ENCODE measurements around the gene ARSA. TPM values are rescaled to one million over a fixed set of nuclear protein-coding genes. Genes with fewer than 3 reads are reported as not detected.

Gene ARSA
- total RNA-seq, 4 donors from 2014 or later = 8.8 to 17.8 (median 10.2) TPM

DNA sequence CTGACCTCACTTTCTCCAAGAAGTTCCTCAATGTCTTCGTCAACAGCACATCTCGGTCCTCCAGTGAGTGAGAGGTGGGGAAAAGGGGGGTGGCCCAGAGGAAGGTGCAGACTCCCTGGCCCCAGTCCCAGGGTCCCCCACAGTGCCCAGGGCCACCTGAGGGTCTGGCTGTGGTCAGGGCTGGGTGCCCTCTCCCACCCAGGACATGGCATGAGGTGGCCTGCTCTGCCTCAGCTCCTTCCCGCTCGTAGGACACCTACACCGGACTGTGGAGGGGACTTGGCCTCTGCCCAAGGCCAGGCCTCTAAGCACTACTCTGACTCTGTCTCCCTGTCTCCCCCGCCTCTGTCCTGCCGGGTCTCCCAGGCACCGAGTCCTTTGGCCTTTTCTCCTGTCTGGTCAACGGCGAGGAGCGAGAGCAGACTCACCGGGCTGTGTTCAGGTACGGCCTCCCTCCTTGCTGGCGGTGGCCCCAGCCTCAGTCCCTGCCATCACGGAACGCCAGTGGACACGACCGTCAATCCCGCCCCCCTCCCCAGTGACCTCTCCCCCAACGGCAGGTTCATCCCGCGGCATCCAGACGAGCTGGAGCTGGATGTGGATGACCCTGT is 22.8 kb downstream of the ARSA start:
- Histone ChIP-seq H3K4me3 (no peak overlapping the region), H3K36me3 (no peaks in the 10 kb centered on the region), H3K27ac (no peak overlapping the region), H3K4me1 (no peaks in the 10 kb centered on the region), H3K9me3 (no peaks in the 10 kb centered on the region), H3K27me3 (peaks cover 21 to 54% (median 31%) of the 10 kb centered on the region in 3 donors)
- intact Hi-C loops (cut with DNase I; ENCODE audit: low total_unique reads) = no loop called here
- TF ChIP-seq POLR2A (IDR thresholded peaks at IDR 0.05) (no peak), CTCF (IDR thresholded peaks at IDR 0.05 in 4 of 5, conservative IDR thresholded peaks at IDR 0.05 in 1 of 5) (no peak)
- no peak for ATAC-seq
- peak in 1 of 2 donors; percentile 5 for DNase-seq
- in situ Hi-C loops (cut with MboI; ENCODE audit: low sequenced_read_pairs in 4 of 4) = no loop called here

DNA sequence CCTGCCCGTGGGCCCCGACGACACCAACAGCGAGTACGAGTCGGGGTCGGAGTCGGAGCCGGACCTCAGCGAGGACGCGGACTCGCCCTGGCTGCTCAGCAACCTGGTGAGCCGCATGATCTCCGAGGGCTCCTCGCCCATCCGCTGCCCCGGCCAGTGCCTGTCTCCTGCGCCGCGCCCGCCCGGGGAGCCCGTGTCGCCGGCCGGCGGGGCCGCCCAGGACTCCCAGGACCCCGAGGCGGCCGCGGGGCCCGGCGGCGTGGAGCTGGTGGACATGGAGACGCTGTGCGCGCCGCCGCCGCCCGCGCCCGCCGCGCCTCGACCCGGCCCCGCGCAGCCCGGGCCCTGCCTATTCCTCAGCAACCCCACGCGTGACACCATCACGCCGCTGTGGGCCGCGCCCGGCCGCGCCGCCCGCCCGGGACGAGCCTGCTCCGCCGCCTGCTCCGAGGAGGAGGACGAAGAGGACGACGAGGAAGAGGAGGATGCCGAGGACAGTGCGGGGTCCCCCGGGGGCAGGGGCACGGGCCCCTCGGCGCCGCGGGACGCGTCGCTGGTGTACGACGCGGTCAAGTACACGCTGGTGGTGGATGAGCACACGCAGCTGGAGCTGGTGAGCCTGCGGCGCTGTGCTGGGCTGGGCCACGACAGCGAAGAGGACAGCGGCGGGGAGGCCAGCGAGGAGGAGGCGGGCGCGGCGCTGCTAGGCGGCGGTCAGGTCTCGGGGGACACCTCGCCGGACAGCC is 23.5 kb downstream of the ARSA start:
- H3K36me3 ChIP-seq = no peaks in the 10 kb centered on the region
- intact Hi-C loops (cut with DNase I; ENCODE audit: low total_unique reads) (no loop called here), in situ Hi-C loops (cut with MboI; ENCODE audit: low sequenced_read_pairs in 4 of 4) (no loop called here)
- H3K27ac ChIP-seq = no peak overlapping the region
- no peak for DNase-seq
- no peak overlapping the region for H3K4me3 ChIP-seq
- no peak for ATAC-seq
- H3K27me3 ChIP-seq = peaks cover 27 to 61% (median 38%) of the 10 kb centered on the region in 3 donors
- H3K4me1 ChIP-seq = no peaks in the 10 kb centered on the region
- H3K9me3 ChIP-seq = no peaks in the 10 kb centered on the region
- TF ChIP-seq CTCF (IDR thresholded peaks at IDR 0.05 in 4 of 5, conservative IDR thresholded peaks at IDR 0.05 in 1 of 5) (no peak), POLR2A (IDR thresholded peaks at IDR 0.05) (no peak)

GRCh38 chr22:50603511-50604255 is 24.3 kb downstream of the ARSA start:
- in situ Hi-C loops (cut with MboI; ENCODE audit: low sequenced_read_pairs in 4 of 4) (no loop called here), intact Hi-C loops (cut with DNase I; ENCODE audit: low total_unique reads) (no loop called here)
- H3K27me3 ChIP-seq = peaks cover 28 to 64% (median 44%) of the 10 kb centered on the region in 3 donors
- no peak overlapping the region for H3K27ac ChIP-seq
- H3K9me3 ChIP-seq = no peaks in the 10 kb centered on the region
- no peaks in the 10 kb centered on the region for H3K4me1 ChIP-seq
- TF ChIP-seq CTCF (IDR thresholded peaks at IDR 0.05 in 4 of 5, conservative IDR thresholded peaks at IDR 0.05 in 1 of 5) (no peak), POLR2A (IDR thresholded peaks at IDR 0.05) (no peak)
- DNase-seq (no peak), ATAC-seq (no peak)
- no peak overlapping the region for H3K4me3 ChIP-seq
- H3K36me3 ChIP-seq = no peaks in the 10 kb centered on the region

DNA sequence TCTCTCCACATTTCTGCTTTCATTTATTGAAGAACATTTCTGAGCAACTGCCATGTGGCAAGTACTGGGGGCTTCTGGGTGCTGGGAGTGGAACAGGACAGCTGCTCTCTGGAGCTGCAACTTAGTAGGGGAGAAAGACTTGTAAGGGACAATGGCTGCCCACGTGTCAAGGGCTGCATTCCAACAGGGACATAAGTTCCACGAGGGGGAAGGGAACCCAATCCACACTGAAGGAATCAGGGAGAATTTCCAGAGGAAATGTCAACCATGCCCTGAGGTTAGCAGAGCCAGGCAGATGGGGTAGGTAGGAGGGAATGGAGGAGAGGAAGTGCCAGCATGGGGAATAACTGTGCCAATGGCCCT is 25.6 kb downstream of the ARSA start:
- TF ChIP-seq CTCF (IDR thresholded peaks at IDR 0.05 in 4 of 5, conservative IDR thresholded peaks at IDR 0.05 in 1 of 5) (no peak), POLR2A (IDR thresholded peaks at IDR 0.05) (no peak)
- Histone ChIP-seq H3K27me3 (peaks cover 28 to 60% (median 45%) of the 10 kb centered on the region in 3 donors), H3K36me3 (no peaks in the 10 kb centered on the region), H3K9me3 (no peaks in the 10 kb centered on the region), H3K4me1 (no peaks in the 10 kb centered on the region), H3K4me3 (no peak overlapping the region), H3K27ac (no peak overlapping the region)
- in situ Hi-C loops (cut with MboI; ENCODE audit: low sequenced_read_pairs in 4 of 4) (no loop called here), intact Hi-C loops (cut with DNase I; ENCODE audit: low total_unique reads) (no loop called here)
- ATAC-seq = no peak
- DNase-seq = no peak
